AG08395 (cell line): ENCODE measurements around the gene RPL7A.
A peak's percentile ranks its signal among the peaks of the same experiment; 100 is the strongest.

Source experiments
- DNase-seq: peaks from one replicate; pipeline ENCODE4 v3.0.0; 2012; ENCODE audit warnings: mixed read lengths, low spot score

RPL7A gene

GRCh38 chr9:133348718-133349573 is 928 bp downstream of the RPL7A start:
- no peak for DNase-seq

- DNase-seq: no peak
These were observed 2.1 kb downstream of the RPL7A start for GRCh38 chr9:133349965-133350616.

GRCh38 chr9:133351526-133351907 is 3.5 kb downstream of the RPL7A start:
- DNase-seq: no peak

GRCh38 chr9:133351908-133352634 is 4.1 kb downstream of the RPL7A start:
- DNase-seq: peak; percentile 70

GRCh38 chr9:133352635-133353340 is 4.8 kb downstream of the RPL7A start:
- no peak for DNase-seq

- no peak for DNase-seq
These were observed 5.5 kb downstream of the RPL7A start for GRCh38 chr9:133353548-133353947.

- DNase-seq: no peak
These were observed 6.7 kb downstream of the RPL7A start for GRCh38 chr9:133354766-133355165.

GRCh38 chr9:133355881-133356357 is 7.9 kb downstream of the RPL7A start:
- no peak for DNase-seq

- DNase-seq: peak; percentile 91
These were observed 8.5 kb downstream of the RPL7A start, which contains the start of the genes SURF1 and SURF2 for GRCh38 chr9:133356391-133357091. Gene SURF1, minus strand, starts transcription at chr9:133356487. Its CDS starts 34 bp downstream, at chr9:133356453. Gene SURF2, plus strand, starts transcription at chr9:133356550. Its CDS starts 43 bp downstream, at chr9:133356593.

GRCh38 chr9:133357656-133358055 is 9.6 kb downstream of the RPL7A start:
- DNase-seq: no peak

- no peak for DNase-seq
These were observed 11.6 kb downstream of the RPL7A start for GRCh38 chr9:133359399-133360175.

GRCh38 chr9:133360400-133361393 is 12.7 kb downstream of the RPL7A start:
- DNase-seq: no peak

GRCh38 chr9:133361507-133362092 is 13.6 kb downstream of the RPL7A start:
- no peak for DNase-seq

GRCh38 chr9:133362359-133363044 is 14.5 kb downstream of the RPL7A start:
- DNase-seq: no peak

- DNase-seq: no peak
These were observed 18.4 kb downstream of the RPL7A start for GRCh38 chr9:133366435-133366834.

- DNase-seq: no peak
These were observed 19.2 kb downstream of the RPL7A start for GRCh38 chr9:133367221-133367620.

- no peak for DNase-seq
These were observed 19.8 kb downstream of the RPL7A start for GRCh38 chr9:133367778-133368177.

- no peak for DNase-seq
These were observed 20.3 kb downstream of the RPL7A start for GRCh38 chr9:133368249-133368881.
